Measurements from ENCODE around the gene ROBO1.

DNA sequence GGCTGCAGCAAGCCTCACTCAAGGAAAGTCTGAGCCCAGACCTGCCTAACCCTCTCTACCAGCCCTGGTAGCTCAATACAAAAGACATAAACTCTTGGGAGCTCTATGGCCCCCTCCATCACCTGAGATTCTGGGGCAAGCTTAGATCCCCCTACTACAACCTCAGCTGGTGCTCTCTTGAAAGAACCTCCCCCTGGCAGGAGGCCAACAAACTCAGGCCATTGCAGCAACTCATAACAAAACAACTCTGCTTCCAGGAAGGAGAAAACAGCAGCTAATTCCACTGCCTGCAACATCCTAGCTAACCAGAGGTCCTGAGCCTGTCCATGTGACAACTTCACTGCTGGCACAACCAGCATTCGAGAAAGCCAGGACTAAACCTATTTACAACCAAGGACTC, 169.2 kb downstream of the ROBO1 start:
- no peak for TF ChIP-seq EP300 (IDR thresholded peaks at IDR 0.05; ENCODE audit: borderline replicate concordance in 1 of 2, low read depth in 2 of 2, low read length in 2 of 2)
- TF ChIP-seq TCF12 (IDR thresholded peaks at IDR 0.05; ENCODE audit: low read depth, low read length): no peak
- TF ChIP-seq RXRA (IDR thresholded peaks at IDR 0.05; ENCODE audit: insufficient read depth, low read depth, low read length): no peak
- TF ChIP-seq CTCF (IDR thresholded peaks at IDR 0.05; ENCODE audit: control extremely low read depth in 1 of 3, insufficient read depth in 1 of 3, low read depth in 1 of 3, low read length in 3 of 3): no peak
- TF ChIP-seq TEAD4 (IDR thresholded peaks at IDR 0.05; ENCODE audit: low read depth, low read length): no peak
- no peak for TF ChIP-seq GTF2F1 (IDR thresholded peaks at IDR 0.05; ENCODE audit: borderline replicate concordance, low read depth, low read length)
- no peak for TF ChIP-seq KDM5A (IDR thresholded peaks at IDR 0.05; ENCODE audit: low read length)
- TF ChIP-seq POLR2A (IDR thresholded peaks at IDR 0.05; ENCODE audit: control extremely low read depth in 1 of 2, low read depth in 2 of 2, low read length in 2 of 2): no peak
- no peak for TF ChIP-seq HDAC6 (IDR thresholded peaks at IDR 0.05; ENCODE audit: low read depth, low read length)
- TF ChIP-seq BCL11A (IDR thresholded peaks at IDR 0.05; ENCODE audit: low read depth in 2 of 2, low read length in 2 of 2): no peak
- no peak for TF ChIP-seq CEBPB (IDR thresholded peaks at IDR 0.05; ENCODE audit: low read depth, low read length)
